ENCODE measurements around the gene WWTR1.

Gene WWTR1

DNA sequence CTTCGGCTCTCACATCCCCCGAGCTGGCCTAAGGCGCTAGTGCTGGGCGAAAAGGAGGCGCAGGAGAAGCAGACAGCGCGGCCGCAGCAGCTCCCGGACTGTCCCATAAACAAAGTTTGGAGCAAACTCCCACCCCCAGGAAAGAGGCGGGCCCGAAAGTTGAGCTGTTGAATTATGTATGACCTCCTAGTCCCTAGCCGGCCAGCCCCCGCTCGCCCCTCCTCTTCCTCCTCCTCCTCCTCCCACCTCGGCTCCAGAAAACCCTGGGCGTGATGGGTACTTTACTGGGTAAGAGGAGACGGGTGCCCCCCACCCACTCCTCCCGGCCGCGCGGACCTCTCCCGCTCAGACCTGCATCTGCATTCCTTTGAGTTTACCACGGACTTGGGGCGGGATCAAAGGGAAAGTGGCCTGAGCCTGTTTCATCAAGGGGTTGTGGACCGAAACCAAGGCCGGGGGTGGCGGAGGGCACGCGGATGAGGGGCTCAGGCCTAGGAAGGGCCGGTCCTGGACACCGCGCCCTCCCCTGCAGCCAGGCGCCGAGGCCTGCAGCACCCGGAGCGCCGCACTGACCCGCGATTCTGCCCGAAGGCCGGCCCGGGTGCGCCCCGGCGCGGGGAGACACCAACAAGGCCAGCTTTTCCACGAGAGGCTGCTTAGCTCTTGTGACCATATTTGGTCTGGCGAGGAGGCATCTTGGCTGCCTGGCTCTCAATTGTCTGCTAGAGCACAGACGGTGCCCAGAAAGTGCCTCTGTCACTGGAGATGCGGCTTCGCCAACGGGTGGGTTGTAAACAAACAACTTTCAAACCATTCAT is at the start of gene WWTR1:
WWTR1 (minus strand) TSS at position 100 of the 818 bp plus-strand sequence. CDS start 719 bp downstream, outside the sequence.
- peak; percentile 96 to 98 for DNase-seq (ENCODE audit: low spot score in 2 of 2)
- in situ Hi-C loops (cut with MboI; ENCODE audit: low sequenced_read_pairs): no loop called here
- Histone ChIP-seq H3K27me3 (ENCODE audit: low read depth) (no peaks in the 10 kb centered on the region), H3K9me3 (no peaks in the 10 kb centered on the region), H3K4me3 (peak within 1 kb of the TSS; percentile 67), H3K4me1 (peaks cover 69% of the 10 kb centered on the region), H3K36me3 (replicated peaks) (peaks cover 19% of the 10 kb centered on the region)

- in situ Hi-C loops (cut with MboI; ENCODE audit: low sequenced_read_pairs): no loop called here
- peaks cover 11% of the 10 kb centered on the region for H3K4me1 ChIP-seq
- no peak overlapping the region for H3K4me3 ChIP-seq
- no peaks in the 10 kb centered on the region for H3K27me3 ChIP-seq (ENCODE audit: low read depth)
- peak; percentile 29 to 33 for DNase-seq (ENCODE audit: low spot score in 2 of 2)
- H3K36me3 ChIP-seq (replicated peaks): no peaks in the 10 kb centered on the region
- no peaks in the 10 kb centered on the region for H3K9me3 ChIP-seq
These were observed 49.1 kb upstream of the WWTR1 start for GRCh38 chr3:149706905-149707304.

GRCh38 chr3:149705416-149705815 is 47.6 kb upstream of the WWTR1 start:
- no peak overlapping the region for H3K4me3 ChIP-seq
- DNase-seq (ENCODE audit: low spot score in 2 of 2): no peak
- H3K27me3 ChIP-seq (ENCODE audit: low read depth): no peaks in the 10 kb centered on the region
- H3K36me3 ChIP-seq (replicated peaks): no peaks in the 10 kb centered on the region
- in situ Hi-C loops (cut with MboI; ENCODE audit: low sequenced_read_pairs): no loop called here
- H3K9me3 ChIP-seq: no peaks in the 10 kb centered on the region
- H3K4me1 ChIP-seq: peaks cover 11% of the 10 kb centered on the region

- DNase-seq (ENCODE audit: low spot score in 2 of 2): no peak
- H3K36me3 ChIP-seq (replicated peaks): no peaks in the 10 kb centered on the region
- H3K4me3 ChIP-seq: no peak overlapping the region
- in situ Hi-C loops (cut with MboI; ENCODE audit: low sequenced_read_pairs): no loop called here
- no peaks in the 10 kb centered on the region for H3K27me3 ChIP-seq (ENCODE audit: low read depth)
- H3K4me1 ChIP-seq: peaks cover 11% of the 10 kb centered on the region
- H3K9me3 ChIP-seq: peaks cover 6% of the 10 kb centered on the region
These were observed 45.6 kb upstream of the WWTR1 start for GRCh38 chr3:149703466-149703865.

DNA sequence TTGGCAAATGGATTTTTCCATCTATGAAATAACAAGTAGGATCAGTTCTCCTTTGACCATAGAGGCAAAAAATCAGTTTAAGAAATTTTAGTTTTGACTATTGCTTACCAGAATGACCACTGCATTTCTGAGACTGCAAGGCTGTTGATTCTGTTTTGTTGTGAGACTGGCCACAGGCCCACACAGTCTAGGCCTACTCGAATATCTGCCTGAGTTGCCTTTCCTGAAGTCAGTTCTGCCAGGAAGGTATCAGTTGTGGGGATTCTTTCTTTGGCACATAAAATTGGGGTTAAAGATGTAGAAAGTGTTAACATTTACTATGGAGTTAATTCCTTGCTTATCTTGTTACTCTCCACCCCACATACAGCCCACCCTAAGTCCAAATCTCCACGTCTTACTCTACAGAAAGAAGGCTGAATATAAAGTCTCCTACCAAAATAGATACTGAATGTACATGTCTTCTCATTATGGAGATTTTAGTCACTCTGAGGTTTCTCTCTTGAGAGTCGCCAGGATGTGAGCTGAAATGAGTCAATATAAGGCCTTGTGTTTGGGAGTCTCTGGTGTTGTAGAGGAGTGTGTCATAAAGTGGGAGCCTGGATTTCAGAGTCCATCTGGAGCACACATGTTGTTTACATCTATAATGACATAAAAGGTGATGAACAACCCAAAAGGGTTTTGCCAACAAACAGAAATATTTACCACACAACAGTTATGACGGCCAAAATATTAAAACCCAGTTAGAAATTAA is 45.0 kb upstream of the WWTR1 start:
- H3K9me3 ChIP-seq: peaks cover 10% of the 10 kb centered on the region
- in situ Hi-C loops (cut with MboI; ENCODE audit: low sequenced_read_pairs): no loop called here
- no peak for DNase-seq (ENCODE audit: low spot score in 2 of 2)
- no peaks in the 10 kb centered on the region for H3K36me3 ChIP-seq (replicated peaks)
- H3K27me3 ChIP-seq (ENCODE audit: low read depth): no peaks in the 10 kb centered on the region
- no peak overlapping the region for H3K4me3 ChIP-seq
- H3K4me1 ChIP-seq: peaks cover 11% of the 10 kb centered on the region

DNA sequence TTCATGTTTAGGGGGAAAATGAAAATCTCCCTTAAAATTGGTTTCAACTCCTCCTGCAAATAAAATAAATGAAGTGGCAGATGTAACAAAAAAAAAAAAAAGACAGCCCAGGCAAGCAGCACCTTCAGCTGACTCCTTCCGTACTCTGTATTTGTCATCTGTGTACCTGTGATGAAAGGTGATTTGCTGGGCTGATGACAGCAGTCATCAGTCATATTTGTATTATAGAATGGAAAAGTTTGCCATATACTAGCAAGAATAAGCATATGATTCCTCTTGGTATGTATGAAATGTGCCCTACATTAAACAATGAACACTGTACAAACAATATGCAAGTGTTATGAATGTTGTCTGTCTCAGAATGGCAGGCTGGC is 44.1 kb upstream of the WWTR1 start:
- H3K4me1 ChIP-seq: peaks cover 6% of the 10 kb centered on the region
- in situ Hi-C loops (cut with MboI; ENCODE audit: low sequenced_read_pairs): no loop called here
- no peak for DNase-seq (ENCODE audit: low spot score in 2 of 2)
- H3K27me3 ChIP-seq (ENCODE audit: low read depth): no peaks in the 10 kb centered on the region
- H3K9me3 ChIP-seq: peaks cover 10% of the 10 kb centered on the region
- no peak overlapping the region for H3K4me3 ChIP-seq
- no peaks in the 10 kb centered on the region for H3K36me3 ChIP-seq (replicated peaks)

DNA sequence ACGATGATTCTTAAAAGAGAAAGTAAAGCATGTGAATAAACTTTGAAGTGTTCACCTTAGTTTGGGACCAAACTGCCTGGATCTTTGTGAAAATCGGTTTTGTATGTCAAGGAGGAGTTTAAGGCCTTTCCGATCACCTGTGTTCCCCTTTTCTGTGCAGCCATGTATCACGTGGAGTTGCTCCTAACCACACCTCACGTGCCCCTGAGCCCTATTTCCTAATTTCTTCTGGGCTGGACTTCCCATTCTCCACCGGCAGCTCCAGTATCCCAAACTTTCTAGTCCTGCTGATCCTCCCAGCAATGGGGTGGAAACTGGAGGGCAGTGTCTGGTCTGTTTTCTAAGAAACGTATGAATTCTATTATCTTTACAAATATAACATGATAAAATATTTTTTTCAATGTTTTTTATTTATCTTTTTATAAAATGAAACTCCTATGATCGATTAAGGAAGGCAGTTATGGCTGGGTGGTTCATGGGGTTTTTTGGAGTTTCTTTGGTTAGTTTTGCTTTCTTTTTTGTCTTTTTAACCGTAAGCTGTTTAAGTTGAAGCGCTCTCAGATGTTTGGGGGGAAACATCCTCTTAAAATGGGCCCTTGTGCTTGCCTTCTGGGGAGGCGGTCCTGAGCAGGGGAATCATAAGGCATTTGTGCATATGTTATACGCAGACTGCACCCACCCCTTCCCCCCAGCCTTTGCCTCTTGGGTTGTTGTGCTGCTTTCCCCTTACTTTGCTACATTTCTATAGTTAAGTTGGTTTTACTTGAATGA is 43.6 kb upstream of the WWTR1 start:
- Histone ChIP-seq H3K4me1 (0 out of 2 replicates have a peak, but pooled peaks cover 2% of the 10 kb centered on the region), H3K9me3 (peaks cover 10% of the 10 kb centered on the region), H3K36me3 (replicated peaks) (no peaks in the 10 kb centered on the region), H3K27me3 (ENCODE audit: low read depth) (no peaks in the 10 kb centered on the region), H3K4me3 (no peak overlapping the region)
- DNase-seq (ENCODE audit: low spot score in 2 of 2): no peak
- in situ Hi-C loops (cut with MboI; ENCODE audit: low sequenced_read_pairs): no loop called here

DNA sequence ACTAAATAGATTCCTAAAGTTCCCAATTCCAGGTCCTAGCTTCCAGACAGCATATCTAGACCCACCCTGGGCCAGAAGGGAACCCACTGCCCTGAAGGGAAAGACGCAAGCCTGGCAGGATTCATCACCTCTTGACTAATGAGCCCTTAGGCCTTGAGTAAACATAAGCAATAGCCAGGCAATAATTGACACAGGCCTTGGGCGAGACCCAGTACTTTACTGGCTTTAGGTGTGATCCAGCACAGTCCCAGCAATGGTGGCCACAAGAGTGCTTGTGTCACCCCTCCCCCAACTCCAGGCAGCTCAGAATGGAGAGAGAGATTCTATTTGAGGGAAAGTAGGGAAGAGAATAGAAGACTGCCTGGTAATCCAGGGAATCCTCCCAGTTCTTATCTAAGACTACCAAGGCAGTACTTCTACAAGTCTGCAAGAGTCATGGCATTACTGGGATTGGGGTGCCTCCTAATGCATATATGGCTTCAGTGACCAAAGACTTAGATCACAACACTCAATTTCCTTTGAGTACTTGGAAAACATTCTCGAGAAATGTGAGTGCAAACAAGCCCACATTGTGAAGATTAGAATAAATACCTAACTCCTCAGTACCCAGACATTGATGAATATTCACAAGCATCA is 30.4 kb upstream of the WWTR1 start:
- H3K27me3 ChIP-seq (ENCODE audit: low read depth): no peaks in the 10 kb centered on the region
- no peaks in the 10 kb centered on the region for H3K9me3 ChIP-seq
- in situ Hi-C loops (cut with MboI; ENCODE audit: low sequenced_read_pairs): no loop called here
- DNase-seq (ENCODE audit: low spot score in 2 of 2): no peak
- H3K36me3 ChIP-seq (replicated peaks): no peaks in the 10 kb centered on the region
- H3K4me3 ChIP-seq: no peak overlapping the region
- H3K4me1 ChIP-seq: no peaks in the 10 kb centered on the region

- H3K9me3 ChIP-seq: no peaks in the 10 kb centered on the region
- no peaks in the 10 kb centered on the region for H3K36me3 ChIP-seq (replicated peaks)
- no peaks in the 10 kb centered on the region for H3K27me3 ChIP-seq (ENCODE audit: low read depth)
- DNase-seq (ENCODE audit: low spot score in 2 of 2): no peak
- in situ Hi-C loops (cut with MboI; ENCODE audit: low sequenced_read_pairs): no loop called here
- H3K4me1 ChIP-seq: no peaks in the 10 kb centered on the region
- no peak overlapping the region for H3K4me3 ChIP-seq
These were observed 29.2 kb upstream of the WWTR1 start for GRCh38 chr3:149686996-149687395.

- peak in 1 of 2 experiments; percentile 16 for DNase-seq (ENCODE audit: low spot score in 2 of 2)
- Histone ChIP-seq H3K27me3 (ENCODE audit: low read depth) (no peaks in the 10 kb centered on the region), H3K4me1 (no peaks in the 10 kb centered on the region), H3K36me3 (replicated peaks) (no peaks in the 10 kb centered on the region), H3K9me3 (no peaks in the 10 kb centered on the region), H3K4me3 (no peak overlapping the region)
- in situ Hi-C loops (cut with MboI; ENCODE audit: low sequenced_read_pairs): no loop called here
These were observed 20.6 kb upstream of the WWTR1 start for GRCh38 chr3:149678351-149678950.

DNA sequence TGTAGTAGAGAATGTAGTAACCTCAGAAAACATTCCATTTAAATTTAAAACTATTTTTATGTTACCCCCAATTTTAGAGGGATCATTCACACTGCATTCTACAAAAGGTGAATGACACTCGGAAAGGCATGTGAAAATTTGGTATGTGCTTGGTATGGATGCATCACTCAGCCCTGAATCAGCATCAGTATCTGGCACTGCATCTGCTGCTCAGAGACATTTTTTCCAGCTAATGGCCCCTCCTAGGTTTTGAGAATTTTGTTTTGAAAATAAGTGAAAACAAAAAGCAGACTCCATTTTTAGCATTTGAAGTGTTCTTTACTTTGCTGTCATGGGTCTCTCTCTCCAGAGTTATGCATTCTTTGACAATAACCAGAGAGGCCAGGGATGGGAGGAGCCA is 15.6 kb upstream of the WWTR1 start:
- H3K4me3 ChIP-seq: no peak overlapping the region
- no peaks in the 10 kb centered on the region for H3K27me3 ChIP-seq (ENCODE audit: low read depth)
- no peaks in the 10 kb centered on the region for H3K9me3 ChIP-seq
- in situ Hi-C loops (cut with MboI; ENCODE audit: low sequenced_read_pairs): no loop called here
- H3K4me1 ChIP-seq: peaks cover 11% of the 10 kb centered on the region
- H3K36me3 ChIP-seq (replicated peaks): no peaks in the 10 kb centered on the region
- DNase-seq (ENCODE audit: low spot score in 2 of 2): no peak

DNA sequence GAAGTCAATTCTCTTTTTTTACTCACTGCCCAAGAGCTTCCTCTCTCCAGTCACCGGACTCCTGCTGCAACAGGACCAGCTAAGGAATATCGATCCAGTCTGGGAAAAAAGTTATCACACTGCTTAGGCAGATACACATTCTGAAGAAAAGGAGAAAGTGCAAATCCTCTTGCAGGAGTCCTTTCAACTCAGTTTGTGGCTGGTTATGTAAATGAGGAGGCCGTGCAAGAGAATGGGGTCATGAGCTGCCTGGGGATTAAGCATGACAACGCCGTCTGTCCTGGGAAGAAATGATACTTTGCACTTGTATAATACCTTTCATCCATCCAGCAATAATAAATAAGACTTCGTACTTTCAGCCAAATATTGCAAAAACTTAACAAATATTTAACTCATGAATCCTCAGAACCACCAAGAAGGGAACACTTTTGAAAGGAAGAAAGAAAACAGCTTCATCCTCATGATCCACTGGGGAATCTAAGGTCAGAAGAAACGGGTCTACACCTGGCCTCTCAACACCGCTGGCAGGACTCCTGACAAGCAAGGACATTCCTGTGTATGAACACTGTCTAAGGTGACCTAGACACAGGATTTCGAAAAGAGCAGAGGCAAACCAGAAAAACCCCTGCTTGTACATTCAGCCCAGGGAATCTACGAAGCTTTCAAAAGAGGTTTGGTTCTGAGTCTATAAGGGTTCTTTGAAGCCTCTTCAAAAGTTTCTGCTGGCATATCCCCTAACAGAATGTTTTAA is 13.1 kb upstream of the WWTR1 start:
- peaks cover 18% of the 10 kb centered on the region for H3K4me1 ChIP-seq
- in situ Hi-C loops (cut with MboI; ENCODE audit: low sequenced_read_pairs): no loop called here
- H3K36me3 ChIP-seq (replicated peaks): no peaks in the 10 kb centered on the region
- H3K4me3 ChIP-seq: no peak overlapping the region
- H3K9me3 ChIP-seq: no peaks in the 10 kb centered on the region
- H3K27me3 ChIP-seq (ENCODE audit: low read depth): no peaks in the 10 kb centered on the region
- DNase-seq (ENCODE audit: low spot score in 2 of 2): peak; percentile 74 to 95
